ENCODE measurements around the gene CUTA.
"Not testable (repeated sequence)": the region's sequence is repeated elsewhere in the genome, so short reads cannot be mapped to it uniquely, and the experiment has no call there.

CUTA gene

DNA sequence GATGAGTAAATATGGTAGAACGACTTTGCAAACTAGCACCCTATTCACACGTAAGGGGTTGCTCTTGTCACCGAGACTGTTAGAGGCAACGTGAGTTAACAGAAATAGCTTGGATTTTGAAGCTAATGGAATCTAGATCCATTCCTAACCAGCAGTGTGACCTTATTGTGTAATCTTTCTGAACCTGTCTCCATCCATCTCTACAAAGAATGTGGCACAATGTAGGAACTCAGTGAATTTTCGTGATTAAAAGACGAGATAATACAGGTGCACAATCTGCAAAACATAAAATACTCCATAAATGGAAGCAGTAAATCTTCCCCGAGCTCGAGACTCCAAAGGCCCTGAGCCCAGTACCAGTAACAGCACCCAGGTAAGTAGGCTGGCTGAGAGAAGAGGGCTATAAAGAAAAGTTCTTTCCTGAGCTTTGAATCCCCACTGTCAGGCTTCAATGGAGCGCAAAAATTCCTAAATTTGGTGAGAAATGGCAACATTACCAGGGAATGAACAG lies 27.1 kb downstream of the CUTA start:
- H3K4me1 ChIP-seq (ENCODE audit: insufficient read depth, low read length) = peaks cover 15% of the 10 kb centered on the region
- H3K9ac ChIP-seq (ENCODE audit: low read depth, low read length) = peak overlapping the region; percentile 59
- H3K36me3 ChIP-seq (ENCODE audit: insufficient read depth, low read length) = no peaks in the 10 kb centered on the region
- H3K9me3 ChIP-seq (ENCODE audit: control insufficient read depth, insufficient read depth, low read length) = no peaks in the 10 kb centered on the region

DNA sequence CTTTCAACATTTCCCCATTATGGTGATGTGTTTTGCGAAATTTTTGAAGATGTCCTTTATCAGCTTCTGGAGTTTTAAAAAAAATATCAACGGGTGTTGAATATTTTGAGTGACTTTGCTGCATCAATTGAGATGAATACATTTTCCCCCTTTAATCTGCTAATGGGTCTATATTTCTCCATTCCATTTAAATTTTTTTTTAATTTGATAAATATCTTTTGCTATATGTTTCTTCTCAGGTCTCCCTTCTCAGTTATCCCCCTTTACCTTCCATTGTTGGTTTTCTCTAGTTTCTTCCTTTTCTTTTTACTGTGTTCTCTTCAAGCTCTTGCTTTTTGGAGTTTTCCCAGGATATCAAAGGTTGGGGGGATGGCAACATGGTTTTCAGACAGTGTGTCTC lies 27.7 kb downstream of the CUTA start:
- H3K36me3 ChIP-seq (ENCODE audit: insufficient read depth, low read length) = no peaks in the 10 kb centered on the region
- peaks cover 15% of the 10 kb centered on the region for H3K4me1 ChIP-seq (ENCODE audit: insufficient read depth, low read length)
- H3K9me3 ChIP-seq (ENCODE audit: control insufficient read depth, insufficient read depth, low read length) = no peaks in the 10 kb centered on the region
- H3K9ac ChIP-seq (ENCODE audit: low read depth, low read length) = 0 out of 2 replicates have a peak overlapping the region, but pooled peaks have one; percentile 59

DNA sequence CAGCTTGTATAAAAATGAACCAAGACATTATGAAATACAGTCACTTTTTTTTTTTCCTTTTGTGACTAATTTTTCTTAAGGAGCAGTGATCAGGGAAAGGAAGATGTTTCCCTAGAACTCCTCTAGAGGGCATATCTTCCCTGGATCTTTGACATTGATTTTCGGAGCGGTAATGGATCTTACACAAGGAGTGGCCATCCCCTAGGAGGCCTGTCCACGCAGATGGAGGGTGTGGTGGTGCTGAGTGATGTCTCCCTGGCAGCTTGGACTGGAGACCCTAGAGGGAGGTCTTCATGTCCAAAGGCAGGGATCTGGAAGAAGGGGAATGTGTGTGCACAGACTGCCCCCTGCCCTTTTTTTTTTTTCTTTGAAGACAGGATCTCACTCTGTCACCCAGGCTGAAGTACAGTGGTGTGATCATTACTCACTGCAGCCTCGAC lies 33.3 kb downstream of the CUTA start:
- no peaks in the 10 kb centered on the region for H3K36me3 ChIP-seq (ENCODE audit: insufficient read depth, low read length)
- no peaks in the 10 kb centered on the region for H3K9me3 ChIP-seq (ENCODE audit: control insufficient read depth, insufficient read depth, low read length)
- peaks cover 3% of the 10 kb centered on the region; the same call in 1 of the 2 replicates for H3K4me1 ChIP-seq (ENCODE audit: insufficient read depth, low read length)
- no peak overlapping the region for H3K9ac ChIP-seq (ENCODE audit: low read depth, low read length)

DNA sequence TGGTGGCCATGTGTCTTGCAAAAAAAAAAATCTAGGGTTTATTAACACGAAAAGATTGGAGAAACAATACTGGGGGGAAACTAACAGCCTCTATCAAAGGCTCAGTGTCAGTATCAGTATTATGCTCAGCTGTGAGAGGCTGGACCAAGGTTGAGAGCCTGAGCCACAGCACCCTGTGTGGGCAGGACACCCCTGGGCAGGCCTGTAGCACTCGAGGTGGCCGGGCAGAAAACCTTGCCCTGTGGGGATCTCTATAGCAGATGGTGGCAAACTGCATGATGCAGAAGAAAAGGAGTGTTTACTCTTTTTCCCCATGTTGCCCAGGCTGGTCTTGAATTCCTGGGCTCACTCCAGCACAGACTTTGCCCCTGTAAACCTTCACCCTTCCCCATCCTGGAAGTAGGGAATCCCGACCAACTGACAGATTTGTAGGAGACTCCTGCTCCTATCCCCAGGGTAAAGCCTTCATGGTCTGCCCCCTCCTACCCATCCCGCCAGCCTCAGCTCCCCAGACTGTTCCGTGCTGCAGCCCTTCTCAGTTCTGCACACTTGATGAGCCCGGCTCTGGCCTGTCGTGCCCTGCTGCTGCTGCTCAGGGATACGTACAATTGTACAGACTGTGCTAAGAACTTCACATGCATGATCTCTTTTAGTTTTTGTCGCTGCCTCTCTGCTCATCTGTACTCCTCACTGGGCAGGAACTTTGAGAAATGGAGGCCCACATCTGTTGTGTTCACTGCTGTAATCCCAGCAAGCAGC lies 34.3 kb downstream of the CUTA start:
- no peaks in the 10 kb centered on the region for H3K36me3 ChIP-seq (ENCODE audit: insufficient read depth, low read length)
- no peaks in the 10 kb centered on the region for H3K9me3 ChIP-seq (ENCODE audit: control insufficient read depth, insufficient read depth, low read length)
- peaks cover 3% of the 10 kb centered on the region; the same call in 1 of the 2 replicates for H3K4me1 ChIP-seq (ENCODE audit: insufficient read depth, low read length)
- H3K9ac ChIP-seq (ENCODE audit: low read depth, low read length) = no peak overlapping the region

DNA sequence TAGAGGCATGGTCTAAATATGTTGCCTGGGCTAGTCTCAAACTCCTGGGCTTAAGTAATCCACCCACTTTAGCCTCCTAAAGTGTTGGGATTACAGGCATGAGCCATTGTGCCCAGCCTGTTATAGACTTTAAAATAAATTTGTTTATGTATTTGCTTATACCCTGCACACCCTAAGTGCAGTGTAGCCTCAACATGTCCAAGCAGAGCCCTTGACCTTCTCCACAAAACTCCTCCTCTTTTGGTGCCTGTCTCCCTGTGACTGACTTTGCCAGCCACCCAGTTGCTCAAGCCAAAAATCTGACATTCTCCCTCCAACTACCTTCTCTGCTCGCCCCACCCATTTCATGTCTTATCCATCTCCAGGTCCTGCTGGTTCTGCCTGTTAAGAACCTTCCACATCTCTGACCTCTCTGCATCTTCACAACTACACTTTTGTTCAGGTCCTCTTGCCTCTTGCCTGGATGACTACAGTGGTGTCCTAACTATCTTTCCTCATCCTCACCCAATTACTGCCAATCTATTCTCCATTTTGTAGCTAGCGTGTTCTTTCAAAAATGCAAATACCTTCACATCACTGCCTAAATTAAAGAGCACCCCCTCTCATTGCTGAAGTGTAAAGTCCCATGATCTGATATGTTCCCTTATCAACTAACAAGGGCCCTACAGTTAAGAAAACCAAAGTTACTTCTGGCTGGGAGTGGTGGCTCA lies 37.5 kb downstream of the CUTA start:
- Histone ChIP-seq H3K9me3 (ENCODE audit: control insufficient read depth, insufficient read depth, low read length) (no peaks in the 10 kb centered on the region), H3K4me1 (ENCODE audit: insufficient read depth, low read length) (peaks cover 7% of the 10 kb centered on the region), H3K9ac (ENCODE audit: low read depth, low read length) (no peak overlapping the region), H3K36me3 (ENCODE audit: insufficient read depth, low read length) (no peaks in the 10 kb centered on the region)

DNA sequence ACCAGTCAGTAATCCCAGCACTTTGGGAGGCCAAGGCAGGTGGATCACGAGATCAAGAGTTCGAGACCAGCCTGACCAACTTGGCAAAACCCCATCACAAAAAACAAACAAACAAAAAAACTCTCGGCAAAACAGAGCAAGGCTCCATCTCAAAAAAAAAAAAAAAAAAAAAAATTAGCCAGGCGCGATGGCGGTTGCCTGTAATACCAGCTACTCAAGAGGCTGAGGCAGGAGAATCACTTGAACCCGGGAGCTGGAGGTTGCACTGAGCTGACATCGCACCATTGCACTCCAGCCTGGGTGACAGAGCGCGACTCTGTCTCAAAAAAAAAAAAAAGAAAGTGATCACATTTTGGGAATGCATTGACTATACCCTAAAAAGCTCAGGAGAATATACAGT lies 38.7 kb downstream of the CUTA start:
- not testable (repeated sequence) for H3K9me3 ChIP-seq (ENCODE audit: control insufficient read depth, insufficient read depth, low read length); H3K36me3 ChIP-seq (ENCODE audit: insufficient read depth, low read length); H3K9ac ChIP-seq (ENCODE audit: low read depth, low read length)
- H3K4me1 ChIP-seq (ENCODE audit: insufficient read depth, low read length) = peaks cover 10% of the 10 kb centered on the region; the same call in 1 of the 2 replicates

DNA sequence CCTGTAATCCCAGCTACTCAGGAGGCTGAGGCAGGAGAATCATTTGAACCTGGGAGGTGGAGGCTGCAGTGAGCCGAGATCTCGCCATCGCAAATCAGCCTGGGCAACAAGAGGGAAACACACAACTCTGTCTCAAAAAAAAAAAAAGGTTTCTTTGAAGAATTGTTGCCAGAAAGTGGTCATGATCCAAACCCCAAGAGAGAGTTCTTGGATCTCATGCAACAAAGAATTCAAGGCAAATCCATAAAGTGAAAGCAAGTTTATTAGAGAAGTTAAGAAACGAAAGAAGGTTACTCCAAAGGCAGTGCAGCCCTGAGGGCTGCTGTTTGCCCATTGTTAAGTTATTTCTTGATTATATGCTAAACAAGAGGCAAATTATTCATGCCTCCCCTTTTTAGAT lies 40.7 kb downstream of the CUTA start:
- peaks cover 20% of the 10 kb centered on the region for H3K4me1 ChIP-seq (ENCODE audit: insufficient read depth, low read length)
- H3K9me3 ChIP-seq (ENCODE audit: control insufficient read depth, insufficient read depth, low read length) = no peaks in the 10 kb centered on the region
- H3K9ac ChIP-seq (ENCODE audit: low read depth, low read length) = no peak overlapping the region
- H3K36me3 ChIP-seq (ENCODE audit: insufficient read depth, low read length) = no peaks in the 10 kb centered on the region

DNA sequence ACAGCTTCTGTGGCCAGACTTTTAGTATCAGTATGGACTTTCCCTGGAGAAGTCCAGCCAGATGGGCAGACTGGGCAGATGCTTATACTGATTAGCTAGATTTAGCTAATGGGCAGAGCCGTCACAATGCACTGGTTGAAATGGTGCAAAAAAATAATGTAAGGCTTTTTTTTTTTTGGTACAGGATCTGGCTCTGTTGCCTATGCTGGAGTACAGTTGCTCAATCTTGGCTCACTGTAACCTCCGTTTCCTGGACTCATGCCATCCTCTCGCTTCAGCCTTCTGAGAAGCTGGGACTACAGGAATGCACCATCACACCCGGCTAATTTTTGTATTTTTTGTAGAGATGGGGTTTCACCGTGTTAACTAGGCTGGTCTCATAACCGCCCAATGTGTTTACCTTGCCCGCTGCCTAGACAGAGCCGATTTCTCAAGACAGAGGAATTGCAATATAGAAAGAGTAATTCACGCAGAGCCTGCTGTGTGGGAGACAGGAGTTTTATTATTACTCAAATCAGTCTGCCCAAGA lies 42.7 kb downstream of the CUTA start:
- Histone ChIP-seq H3K9me3 (ENCODE audit: control insufficient read depth, insufficient read depth, low read length) (no peaks in the 10 kb centered on the region), H3K4me1 (ENCODE audit: insufficient read depth, low read length) (peaks cover 22% of the 10 kb centered on the region), H3K9ac (ENCODE audit: low read depth, low read length) (no peak overlapping the region)

DNA sequence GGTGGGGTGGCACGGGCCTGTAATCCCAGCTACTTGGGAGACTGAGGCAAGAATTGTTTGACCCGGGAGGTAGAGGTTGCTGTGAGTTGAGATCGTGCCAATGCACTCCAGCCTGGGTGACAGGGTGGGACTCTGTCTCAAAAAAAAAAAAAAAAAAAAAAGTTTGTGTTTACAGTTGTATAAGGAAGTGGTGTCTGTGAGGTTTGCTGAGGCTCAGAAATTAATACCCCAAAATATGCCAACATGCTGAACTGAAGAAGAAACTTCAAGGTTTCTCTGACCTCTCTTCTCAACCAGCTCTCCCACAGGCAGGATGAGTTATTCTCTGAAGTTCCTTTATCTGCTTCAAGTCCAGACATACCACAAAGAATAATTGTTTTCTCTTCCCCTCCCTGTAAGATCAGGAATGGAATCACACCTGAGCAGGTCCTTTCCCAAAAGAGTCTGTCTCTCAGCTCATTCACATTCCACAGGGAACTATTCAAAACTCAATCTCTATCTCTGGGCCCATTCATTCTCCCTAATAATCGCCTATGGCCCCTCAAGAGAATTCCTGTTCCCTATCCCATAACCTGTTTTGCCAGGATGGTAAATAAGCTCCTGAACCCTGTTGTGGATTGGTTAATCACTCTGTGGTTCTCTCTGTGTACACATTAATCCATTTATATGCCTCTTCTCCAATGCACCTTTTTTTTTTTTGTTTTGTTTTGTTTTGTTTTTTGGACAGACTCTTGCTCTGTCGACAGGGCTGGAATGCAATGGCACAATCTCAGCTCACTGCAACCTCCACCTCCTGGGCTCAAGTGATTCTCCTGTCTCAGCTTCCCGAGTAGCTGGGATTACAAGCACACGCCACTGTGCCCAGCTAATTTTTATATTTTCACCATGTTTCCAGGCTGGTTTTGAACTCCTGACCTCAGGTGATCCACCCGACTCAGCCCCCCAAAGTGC lies 43.7 kb downstream of the CUTA start:
- Histone ChIP-seq H3K36me3 (ENCODE audit: insufficient read depth, low read length) (no peaks in the 10 kb centered on the region), H3K4me1 (ENCODE audit: insufficient read depth, low read length) (peaks cover 22% of the 10 kb centered on the region), H3K9ac (ENCODE audit: low read depth, low read length) (no peak overlapping the region), H3K9me3 (ENCODE audit: control insufficient read depth, insufficient read depth, low read length) (no peaks in the 10 kb centered on the region)

More for the DNA sequence above, 42.7 kb downstream of the CUTA start:
- no peaks in the 10 kb centered on the region for H3K36me3 ChIP-seq (ENCODE audit: insufficient read depth, low read length)

DNA sequence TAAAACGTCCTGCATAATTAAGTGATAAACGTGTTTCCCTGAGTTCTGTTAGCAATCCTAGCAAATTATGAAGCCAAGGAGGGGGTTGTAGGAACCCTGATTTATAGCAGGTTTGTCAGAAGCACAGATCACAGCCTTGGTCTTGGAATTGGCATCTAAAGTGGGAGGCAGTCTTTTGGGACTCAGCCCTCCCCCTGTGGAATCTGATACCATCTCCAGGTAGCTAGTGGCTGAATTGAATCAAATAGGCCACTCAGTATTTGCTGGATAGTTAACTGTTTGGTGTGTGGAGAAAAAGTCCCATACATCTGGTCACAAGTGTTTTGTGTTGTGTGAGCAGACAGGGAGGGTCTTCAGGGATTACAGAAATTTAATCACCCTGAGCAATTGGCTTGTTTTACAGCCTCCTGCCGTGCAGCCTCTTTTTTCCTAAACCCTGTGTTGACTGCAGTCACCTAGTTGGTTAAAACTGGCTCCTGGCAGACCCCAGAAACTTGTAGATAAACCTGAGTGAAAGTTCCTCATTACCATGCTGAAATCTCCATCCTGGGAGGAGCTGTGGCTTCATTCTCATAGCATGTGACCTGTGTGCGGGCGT lies 45.3 kb downstream of the CUTA start:
- no peak overlapping the region for H3K9ac ChIP-seq (ENCODE audit: low read depth, low read length)
- H3K4me1 ChIP-seq (ENCODE audit: insufficient read depth, low read length) = peaks cover 22% of the 10 kb centered on the region
- H3K9me3 ChIP-seq (ENCODE audit: control insufficient read depth, insufficient read depth, low read length) = no peaks in the 10 kb centered on the region
- H3K36me3 ChIP-seq (ENCODE audit: insufficient read depth, low read length) = no peaks in the 10 kb centered on the region

DNA sequence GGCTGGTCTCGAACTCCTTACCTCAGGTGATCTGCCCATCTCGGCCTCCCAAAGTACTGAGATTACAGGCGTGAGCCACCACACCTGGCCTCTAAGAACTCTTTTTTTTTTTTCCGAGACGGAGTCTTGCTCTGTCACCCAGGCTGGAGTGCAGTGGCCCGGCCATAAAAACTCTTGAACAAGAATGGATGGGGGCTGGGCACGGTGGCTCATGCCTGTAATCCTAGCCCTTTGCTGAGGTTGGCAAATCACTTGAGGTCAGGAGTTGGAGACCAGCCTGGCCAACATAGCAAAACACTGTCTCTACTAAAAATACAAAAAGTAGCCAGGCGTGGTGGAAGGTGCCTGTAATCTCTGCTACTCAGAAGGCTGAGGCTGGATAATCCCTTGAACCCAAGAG lies 46.0 kb downstream of the CUTA start:
- H3K4me1 ChIP-seq (ENCODE audit: insufficient read depth, low read length) = peaks cover 22% of the 10 kb centered on the region
- H3K9me3 ChIP-seq (ENCODE audit: control insufficient read depth, insufficient read depth, low read length); H3K9ac ChIP-seq (ENCODE audit: low read depth, low read length); H3K36me3 ChIP-seq (ENCODE audit: insufficient read depth, low read length): not testable (repeated sequence)

DNA sequence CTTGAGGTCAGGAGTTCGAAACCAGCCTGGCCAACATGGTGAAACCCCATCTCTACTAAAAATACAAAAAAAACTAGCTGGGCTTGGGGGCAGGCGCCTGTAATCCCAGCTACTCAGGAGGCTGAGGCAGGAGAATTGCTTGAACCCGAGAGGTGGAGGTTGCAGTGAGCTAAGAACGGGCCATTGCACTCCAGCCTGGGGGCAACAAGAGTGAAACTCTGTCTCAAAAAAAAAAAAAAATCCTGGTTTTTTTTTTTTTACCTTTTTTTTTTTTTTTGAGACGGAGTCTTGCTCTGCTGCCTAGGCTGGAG lies 50.2 kb downstream of the CUTA start:
- H3K4me1 ChIP-seq (ENCODE audit: insufficient read depth, low read length); H3K9ac ChIP-seq (ENCODE audit: low read depth, low read length); H3K9me3 ChIP-seq (ENCODE audit: control insufficient read depth, insufficient read depth, low read length); H3K36me3 ChIP-seq (ENCODE audit: insufficient read depth, low read length): not testable (repeated sequence)

DNA sequence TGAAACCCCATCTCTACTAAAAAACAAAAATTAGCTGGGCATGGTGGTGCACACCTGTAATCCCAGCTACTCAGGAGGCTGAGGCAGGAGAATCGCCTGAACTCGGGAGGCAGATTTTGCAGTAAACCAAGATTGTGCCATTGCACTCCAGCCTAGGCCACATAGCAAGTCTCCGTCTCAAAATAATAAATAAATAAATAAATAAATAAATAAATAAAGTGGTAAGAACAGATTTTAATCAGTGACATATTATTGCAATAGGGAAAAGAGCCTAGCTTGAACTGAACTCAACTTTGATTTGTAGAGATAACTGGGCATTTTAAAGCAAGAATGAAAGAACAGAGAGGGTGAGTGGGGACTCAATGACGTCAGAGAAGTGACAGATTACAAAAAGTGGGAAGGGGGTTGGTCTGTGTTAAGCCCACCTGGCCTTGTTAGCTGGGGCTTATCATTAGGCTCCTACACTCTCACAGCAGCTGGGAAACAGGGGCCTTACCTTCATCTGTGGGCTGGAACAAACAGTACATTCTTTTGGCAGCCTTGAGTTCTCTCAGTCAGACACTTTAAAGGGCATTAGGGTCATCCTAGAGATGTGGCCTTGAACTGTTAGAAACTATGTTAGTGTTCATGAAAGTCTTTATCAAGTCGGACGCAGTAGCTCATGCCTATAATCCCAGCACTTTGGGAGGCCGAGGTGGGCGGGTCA lies 50.7 kb downstream of the CUTA start:
- Histone ChIP-seq H3K9ac (ENCODE audit: low read depth, low read length) (no peak overlapping the region), H3K4me1 (ENCODE audit: insufficient read depth, low read length) (peaks cover 4% of the 10 kb centered on the region; the same call in 1 of the 2 replicates), H3K9me3 (ENCODE audit: control insufficient read depth, insufficient read depth, low read length) (no peaks in the 10 kb centered on the region)

More for the DNA sequence above, 50.7 kb downstream of the CUTA start:
- H3K36me3 ChIP-seq (ENCODE audit: insufficient read depth, low read length) = no peaks in the 10 kb centered on the region
